ENCODE data around the gene CD247. TPM values are rescaled to one million over a fixed set of nuclear protein-coding genes. Genes with fewer than 3 reads are reported as not detected.

Gene CD247
- total RNA-seq, 1 donor, result not detected

GRCh38 chr1:167503626-167504466, 14.5 kb downstream of the CD247 start:
- no peak overlapping the region for H3K4me3 ChIP-seq (ENCODE audit: low read depth, low read length)
- no peak for DNase-seq (ENCODE audit: low read depth)
- no peak for TF ChIP-seq CTCF (IDR thresholded peaks at IDR 0.05; ENCODE audit: insufficient read depth, low read depth, low read length)

GRCh38 chr1:167502719-167503462, 15.4 kb downstream of the CD247 start:
- no peak for DNase-seq (ENCODE audit: low read depth)
- TF ChIP-seq CTCF (IDR thresholded peaks at IDR 0.05; ENCODE audit: insufficient read depth, low read depth, low read length), result no peak
- no peak overlapping the region for H3K4me3 ChIP-seq (ENCODE audit: low read depth, low read length)

- no peak for DNase-seq (ENCODE audit: low read depth)
- TF ChIP-seq CTCF (IDR thresholded peaks at IDR 0.05; ENCODE audit: insufficient read depth, low read depth, low read length), result no peak
- H3K4me3 ChIP-seq (ENCODE audit: low read depth, low read length), result no peak overlapping the region
These were observed 16.2 kb downstream of the CD247 start for GRCh38 chr1:167502192-167502551.

GRCh38 chr1:167501515-167502191, 16.7 kb downstream of the CD247 start:
- TF ChIP-seq CTCF (IDR thresholded peaks at IDR 0.05; ENCODE audit: insufficient read depth, low read depth, low read length), result no peak
- DNase-seq (ENCODE audit: low read depth), result no peak
- H3K4me3 ChIP-seq (ENCODE audit: low read depth, low read length), result no peak overlapping the region

- H3K4me3 ChIP-seq (ENCODE audit: low read depth, low read length), result no peak overlapping the region
- TF ChIP-seq CTCF (IDR thresholded peaks at IDR 0.05; ENCODE audit: insufficient read depth, low read depth, low read length), result no peak
- DNase-seq (ENCODE audit: low read depth), result no peak
These were observed 18.0 kb downstream of the CD247 start for GRCh38 chr1:167500283-167500860.

- no peak for DNase-seq (ENCODE audit: low read depth)
- no peak for TF ChIP-seq CTCF (IDR thresholded peaks at IDR 0.05; ENCODE audit: insufficient read depth, low read depth, low read length)
- H3K4me3 ChIP-seq (ENCODE audit: low read depth, low read length), result no peak overlapping the region
These were observed 18.6 kb downstream of the CD247 start for GRCh38 chr1:167499664-167500101.

All from fibroblast of villous mesenchyme (primary cell).